Cardiac fibroblast (primary cell): ENCODE results near the gene EED.
"Not testable (repeated sequence)": the region's sequence is repeated elsewhere in the genome, so short reads cannot be mapped to it uniquely, and the experiment has no call there.

Experiments
- DNase-seq, 2 donors: peaks; one replicate each; pipeline versions ENCODE4 v3.0.0 to v3.0.0-alpha.2; 2010; ENCODE audit warnings: low read depth in 2 of 2
- H3K4me3 ChIP-seq, 2 donors: replicated peaks in 1 of 2; 1 replicate in 1 of 2; 2 replicates in 1 of 2; pipeline ENCODE4 v1.5.1; 2011; ENCODE audit warnings: low read depth in 2 of 2, low read length in 2 of 2, mild to moderate bottlenecking in 2 of 2, moderate library complexity in 1 of 2
- CTCF ChIP-seq: IDR thresholded peaks from one replicate; pipeline ENCODE4 v1.5.1; 2011; ENCODE audit warnings: low read depth, mild to moderate bottlenecking, low read length, inconsistent platforms

EED gene

GRCh38 chr11:86302092-86302793, 57.7 kb downstream of the EED start, which contains the start of gene HIKESHI:
Gene HIKESHI, plus strand, starts transcription at chr11:86302240. Its CDS starts 209 bp downstream, at chr11:86302449.
- peak within 1 kb of the TSS; percentile 75 to 85 for H3K4me3 ChIP-seq

DNA sequence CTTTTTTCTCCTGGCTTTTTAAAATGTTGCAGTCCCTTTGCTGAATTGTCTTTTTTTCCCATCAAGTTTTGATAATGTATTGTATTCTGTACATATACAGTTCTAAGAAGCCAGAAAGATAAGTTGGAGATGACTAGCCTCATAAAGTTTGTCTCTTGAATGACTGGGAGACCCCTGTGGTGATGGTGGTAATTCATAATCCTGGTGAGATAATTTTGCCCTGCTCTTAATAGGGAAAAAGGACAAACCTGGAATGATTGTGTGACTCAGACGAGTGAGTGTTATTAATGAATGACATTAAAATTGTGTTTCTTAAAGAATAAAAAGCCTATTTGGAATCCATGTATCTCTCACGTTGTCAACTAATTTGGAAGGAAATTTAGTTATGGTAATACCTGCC, 58.7 kb downstream of the EED start:
- no peak for TF ChIP-seq CTCF
- DNase-seq: no peak
- peak overlapping the region; percentile 75 to 85 for H3K4me3 ChIP-seq

More at GRCh38 chr11:86302092-86302793, 57.7 kb downstream of the EED start, which contains the start of gene HIKESHI:
- TF ChIP-seq CTCF: no peak
- DNase-seq: peak; percentile 98

DNA sequence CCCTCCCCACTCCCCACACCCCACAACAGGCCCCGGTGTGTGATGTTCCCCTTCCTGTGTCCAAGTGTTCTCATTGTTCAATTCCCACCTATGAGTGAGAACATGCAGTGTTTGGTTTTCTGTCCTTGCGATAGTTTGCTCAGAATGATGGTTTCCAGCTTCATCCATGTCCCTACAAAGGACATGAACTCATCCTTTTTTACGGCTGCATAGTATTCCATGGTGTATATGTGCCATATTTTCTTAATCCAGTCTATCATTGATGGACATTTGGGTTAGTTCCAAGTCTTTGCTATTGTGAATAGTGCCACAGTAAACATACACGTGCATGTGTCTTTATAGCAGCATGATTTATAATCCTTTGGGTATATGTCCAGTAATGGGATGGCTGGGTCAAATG, 64.2 kb downstream of the EED start:
- H3K4me3 ChIP-seq, DNase-seq: not testable (repeated sequence)

- TF ChIP-seq CTCF: no peak
- no peak for DNase-seq
- H3K4me3 ChIP-seq: no peak overlapping the region
These were observed 69.2 kb downstream of the EED start for GRCh38 chr11:86313793-86314192.

- TF ChIP-seq CTCF: no peak
- no peak for DNase-seq
- H3K4me3 ChIP-seq: no peak overlapping the region
These were observed 70.1 kb downstream of the EED start for GRCh38 chr11:86314636-86315035.
